NCI-H446 treated with DMSO at 0.1 percent for 48 hours (cell line): Measurements from ENCODE around the gene MAML3.

Source experiments
- DNase-seq: peaks from one replicate; lab custom pipeline; 2025; lab: John Stamatoyannopoulos, UW

Gene MAML3

DNA sequence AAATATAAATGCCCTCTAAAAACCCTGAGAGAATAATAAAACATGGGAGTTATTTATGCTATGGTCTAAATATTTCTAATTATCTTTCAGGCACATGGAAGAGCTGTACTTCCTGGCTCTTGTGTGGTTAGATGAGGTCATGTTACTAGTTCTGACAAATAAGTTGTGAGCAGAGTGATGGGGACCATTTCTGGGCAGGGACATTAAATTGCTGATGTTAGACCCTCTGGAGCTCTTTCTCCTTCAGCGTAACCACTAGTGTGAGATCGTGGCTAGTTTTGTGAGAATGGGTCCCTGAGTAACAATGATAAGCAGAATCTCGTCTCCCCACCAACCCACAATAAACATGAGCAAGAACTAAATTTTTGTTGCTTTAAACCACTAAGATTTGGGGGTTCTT, 108.0 kb downstream of the MAML3 start:
- DNase-seq, result no peak

DNA sequence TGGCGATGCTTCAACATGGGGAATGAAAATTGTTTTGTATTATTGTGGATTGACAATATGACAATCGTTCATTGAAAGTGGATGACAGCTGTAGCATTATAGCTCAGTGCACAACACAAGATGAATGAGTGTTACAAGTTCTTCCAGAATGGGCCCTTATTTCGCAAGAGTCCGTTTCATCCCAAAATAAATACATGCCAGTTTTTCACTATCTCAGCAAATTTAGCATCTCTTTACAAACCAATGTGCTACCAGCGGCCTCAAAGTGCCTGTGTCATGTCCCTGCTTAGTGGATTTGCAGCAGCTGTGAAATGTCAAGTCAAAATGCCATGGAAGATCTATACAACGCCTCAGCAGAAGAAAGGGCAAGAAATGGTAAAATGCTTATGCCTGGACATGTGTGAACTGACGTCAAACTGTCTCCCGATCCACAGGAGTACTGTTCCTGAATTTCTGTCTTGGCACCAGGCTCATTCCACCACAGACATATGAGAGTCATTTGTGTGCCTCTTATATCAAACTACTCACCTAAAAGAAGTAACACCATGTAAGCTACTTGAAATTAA, 109.6 kb downstream of the MAML3 start:
- DNase-seq, result peak; percentile 39

DNA sequence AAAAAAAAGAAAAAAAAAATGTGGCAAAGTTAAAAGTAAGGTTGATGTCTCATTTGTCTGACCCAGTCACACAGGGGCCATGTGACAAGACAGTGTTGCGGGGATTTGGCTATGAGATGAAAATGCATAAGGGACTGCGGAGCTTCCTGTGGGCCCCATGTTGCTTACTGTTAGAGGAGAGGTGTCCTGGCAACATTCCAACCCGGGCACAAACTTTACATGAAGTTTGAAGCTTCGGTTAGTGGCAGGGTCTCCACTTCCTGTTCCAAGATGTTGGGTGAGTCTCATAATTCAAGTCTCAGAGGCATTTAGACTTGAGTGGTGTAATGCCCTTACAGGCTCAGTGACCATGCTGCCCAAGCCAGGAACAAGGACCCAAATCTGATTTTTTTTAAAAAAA, 111.3 kb downstream of the MAML3 start:
- no peak for DNase-seq

DNA sequence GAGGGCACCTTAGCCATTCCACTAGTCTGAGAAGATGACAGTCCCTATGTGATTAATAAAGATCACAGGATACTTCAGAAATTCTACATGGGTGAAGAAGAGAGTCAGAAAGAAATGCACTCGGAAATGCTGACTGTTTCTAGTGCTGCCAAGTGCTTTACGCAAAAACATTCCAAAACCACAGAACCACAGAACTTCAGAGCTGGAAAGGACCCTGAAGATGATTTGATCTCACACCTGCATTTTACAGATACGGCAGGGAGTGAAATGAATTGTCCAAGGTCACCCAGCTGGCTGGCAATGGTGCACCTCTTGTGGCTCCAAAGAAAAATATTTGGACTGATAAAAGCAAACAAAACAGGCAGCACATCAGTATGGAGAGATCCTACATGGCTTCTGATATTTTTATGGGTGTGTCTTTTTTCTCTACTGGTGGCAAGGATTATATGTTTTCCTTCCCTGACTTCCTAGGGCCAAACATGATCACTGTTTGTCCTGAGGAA, 115.9 kb downstream of the MAML3 start:
- no peak for DNase-seq

DNA sequence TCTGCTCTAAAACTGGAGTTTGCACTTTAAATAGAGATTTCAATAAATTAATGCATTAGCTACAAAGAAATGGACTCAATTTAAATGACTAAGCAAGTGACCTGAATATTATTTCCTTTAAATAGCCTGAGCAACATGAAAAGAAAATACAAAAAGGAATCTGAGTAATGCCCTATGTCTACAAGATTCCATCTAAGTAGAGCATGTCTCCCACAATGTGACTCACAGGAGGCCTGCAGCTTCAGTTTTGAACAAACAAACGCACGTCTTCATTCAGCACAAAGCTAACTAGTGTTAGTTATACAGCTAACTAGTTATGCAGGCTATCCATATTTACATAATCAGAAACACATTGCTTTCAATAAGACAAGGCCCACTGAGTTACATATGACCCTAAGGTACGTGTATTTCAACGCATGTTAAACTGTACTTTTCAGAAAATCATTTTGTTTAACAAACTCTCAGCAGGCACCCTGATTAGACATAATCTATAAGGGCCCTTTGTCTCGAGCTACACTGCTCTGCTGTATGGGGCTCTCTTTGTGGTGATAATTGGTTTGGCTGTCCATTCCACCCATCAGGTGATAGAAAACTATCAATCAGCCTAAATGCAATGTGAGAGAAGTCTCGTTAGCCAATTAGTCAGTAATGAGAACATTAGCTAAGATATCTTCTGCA, 116.5 kb downstream of the MAML3 start:
- DNase-seq, result no peak

DNA sequence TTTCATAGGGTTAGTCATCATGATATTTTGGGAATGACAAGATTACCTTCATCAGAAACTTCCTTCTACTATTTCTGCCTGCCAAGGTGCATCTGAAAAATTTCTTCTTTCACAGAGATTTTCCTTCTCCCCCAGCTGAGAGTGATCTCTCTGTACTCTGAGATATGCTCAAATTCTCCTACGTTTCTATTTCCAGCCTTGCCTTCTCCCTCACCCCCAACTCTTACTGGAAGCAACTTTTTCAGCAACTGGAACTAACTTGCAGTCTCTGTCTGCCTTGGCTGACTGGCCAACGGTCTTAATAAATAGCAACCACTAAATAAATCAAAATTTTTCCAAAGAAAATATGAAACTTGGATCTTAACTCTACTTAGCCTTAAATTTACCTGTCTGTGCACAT, 122.3 kb downstream of the MAML3 start:
- no peak for DNase-seq

DNA sequence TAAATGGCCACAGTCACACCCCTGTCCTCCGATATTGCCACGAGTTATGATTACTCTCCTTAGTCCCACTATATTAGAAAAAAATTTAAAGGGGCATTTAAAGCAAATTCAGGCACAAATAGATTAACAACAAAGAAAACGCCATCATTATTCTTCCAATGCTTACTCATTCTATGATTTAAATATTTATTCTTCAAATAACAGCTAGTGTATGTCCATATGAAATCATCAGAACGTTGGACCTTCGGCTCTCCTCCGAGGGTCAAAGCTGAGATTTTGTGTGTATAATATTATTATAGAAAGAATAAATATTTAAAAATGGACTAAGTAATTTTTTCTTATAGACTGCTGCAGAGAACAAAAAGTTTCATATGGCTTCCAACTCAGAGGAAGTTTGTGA, 122.9 kb downstream of the MAML3 start:
- no peak for DNase-seq

DNA sequence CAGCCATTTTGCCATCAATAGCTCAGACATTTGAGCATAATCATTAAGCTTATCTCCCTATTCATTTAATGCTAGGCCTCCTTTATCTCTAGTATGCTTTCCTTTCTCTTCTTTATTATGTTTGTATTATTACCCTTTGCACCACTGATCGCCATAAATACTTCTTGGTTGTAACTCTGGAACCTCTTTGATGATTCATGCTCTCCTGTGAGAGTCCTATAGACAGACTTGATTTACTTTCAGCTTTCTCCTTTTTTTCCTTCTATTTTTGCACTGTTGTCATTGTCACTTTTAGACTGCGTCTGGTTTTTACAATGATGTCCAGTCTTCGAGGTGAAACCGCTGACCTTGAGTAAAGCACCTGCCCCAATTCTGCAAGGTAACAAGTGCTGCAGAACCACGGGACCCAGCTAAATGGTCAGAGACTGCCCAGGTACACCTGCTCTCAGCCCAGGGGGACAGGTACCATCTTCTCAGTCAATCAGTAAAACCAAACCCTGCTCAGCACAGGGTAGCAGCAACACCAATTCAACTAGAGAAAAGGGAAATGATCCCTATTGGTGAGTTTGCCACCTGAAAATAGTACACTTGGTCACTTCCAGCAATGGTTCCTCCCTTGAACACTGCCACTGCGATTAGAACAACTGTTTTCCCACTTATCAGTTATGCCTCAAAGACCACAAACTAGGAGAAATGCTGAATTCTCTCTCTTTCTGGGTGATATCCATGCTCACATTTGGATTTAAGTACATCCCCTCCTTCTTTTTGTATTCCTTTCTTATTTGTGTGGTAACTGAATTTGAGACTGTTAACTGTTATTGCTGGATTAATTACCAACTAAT, 125.1 kb downstream of the MAML3 start:
- DNase-seq, result no peak

DNA sequence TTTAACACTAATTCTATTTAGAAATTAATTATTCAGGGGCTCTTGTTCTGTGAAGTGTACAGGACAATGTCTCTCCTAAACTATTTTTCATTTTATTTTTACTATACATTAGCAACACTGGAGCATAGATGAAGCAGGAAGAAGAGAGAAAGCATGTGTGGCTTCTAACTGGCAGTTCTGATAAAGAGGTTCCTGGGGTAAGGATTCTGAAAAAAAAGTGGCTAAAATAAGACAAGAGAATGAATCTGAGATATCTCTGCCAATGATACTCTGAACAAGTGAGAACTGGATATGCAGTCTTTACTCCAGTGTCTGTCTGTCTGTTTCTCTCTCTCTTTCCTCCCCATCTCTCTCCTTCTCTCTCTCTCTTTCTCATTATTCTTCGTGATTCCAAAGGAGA, 125.9 kb downstream of the MAML3 start:
- no peak for DNase-seq

DNA sequence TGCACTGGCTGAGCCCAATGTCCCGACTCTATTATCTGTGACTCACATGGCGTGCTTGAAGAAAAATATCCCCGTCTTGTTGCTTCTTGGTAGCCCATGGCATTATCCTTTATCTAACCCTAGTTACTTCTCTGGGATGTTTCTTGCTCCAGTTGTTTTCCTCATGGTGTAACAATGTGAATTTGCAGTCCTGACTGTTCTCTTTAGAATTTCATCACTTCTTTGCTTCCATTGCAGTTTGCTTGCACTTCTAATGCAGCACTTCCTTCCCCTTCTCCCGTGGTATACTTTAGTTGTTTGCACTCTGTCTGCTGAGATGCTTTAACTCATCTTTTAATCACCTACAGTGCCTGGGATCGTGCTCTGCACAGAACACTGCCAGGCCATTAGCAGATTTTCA, 126.9 kb downstream of the MAML3 start:
- no peak for DNase-seq

DNA sequence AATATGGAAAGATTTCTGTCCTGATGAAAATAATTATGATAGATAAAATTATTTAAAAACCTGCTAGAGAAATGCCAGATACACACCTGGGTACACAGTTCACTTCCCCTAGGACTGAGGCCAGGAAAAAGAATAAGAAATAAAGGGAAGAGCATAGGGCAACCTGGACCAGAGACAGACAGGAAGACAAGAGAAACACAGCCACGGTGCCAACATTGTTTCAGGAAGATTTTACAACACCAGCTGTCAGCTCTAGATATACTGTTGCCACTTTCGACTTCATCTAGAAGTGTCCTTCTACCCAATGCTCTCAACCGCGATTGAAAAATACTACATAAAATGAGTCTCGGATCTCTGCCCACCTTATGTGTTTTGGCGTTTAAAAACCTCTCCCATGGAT, 128.5 kb downstream of the MAML3 start:
- DNase-seq, result no peak

DNA sequence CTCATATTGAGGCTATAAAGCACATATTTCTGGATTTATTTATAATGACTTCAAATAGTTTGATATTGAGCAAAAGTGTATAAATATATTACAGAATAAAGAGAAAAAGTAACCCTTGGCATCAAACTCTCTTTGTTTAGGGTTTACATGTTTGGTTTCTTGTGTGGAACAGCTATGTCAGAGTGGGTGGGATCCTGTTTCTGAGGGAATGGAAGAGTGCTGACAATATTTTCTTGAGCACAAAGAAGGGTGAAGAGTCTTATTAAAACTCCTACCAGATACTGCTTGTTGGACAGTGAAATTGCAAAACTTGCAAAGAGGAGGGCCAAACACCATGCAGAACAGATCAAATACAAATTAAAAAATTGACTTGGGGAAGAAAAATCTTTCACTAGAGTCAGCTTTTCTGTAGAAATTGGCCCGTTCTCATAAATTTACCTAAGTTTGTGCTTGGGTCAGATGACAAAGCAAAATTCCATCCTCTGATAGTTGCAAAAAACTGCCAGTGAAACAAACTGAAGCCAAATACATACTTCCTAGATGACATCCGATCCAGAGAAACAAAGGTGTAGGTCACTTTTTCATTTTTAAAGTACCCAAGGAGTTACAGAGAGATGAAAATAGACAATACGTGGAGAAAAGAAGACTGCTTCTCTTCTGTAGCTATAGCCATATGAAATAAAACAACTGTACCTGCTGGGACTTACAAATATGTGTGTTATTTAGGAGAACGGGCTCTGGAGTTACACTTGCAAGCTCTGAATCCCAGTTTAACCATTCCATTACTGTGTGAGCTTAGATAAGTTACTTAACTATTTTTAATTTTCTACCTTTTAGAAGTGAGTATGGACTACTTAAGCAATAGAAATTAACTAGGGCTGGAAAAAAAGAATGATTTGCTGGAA, 133.3 kb downstream of the MAML3 start:
- no peak for DNase-seq

DNA sequence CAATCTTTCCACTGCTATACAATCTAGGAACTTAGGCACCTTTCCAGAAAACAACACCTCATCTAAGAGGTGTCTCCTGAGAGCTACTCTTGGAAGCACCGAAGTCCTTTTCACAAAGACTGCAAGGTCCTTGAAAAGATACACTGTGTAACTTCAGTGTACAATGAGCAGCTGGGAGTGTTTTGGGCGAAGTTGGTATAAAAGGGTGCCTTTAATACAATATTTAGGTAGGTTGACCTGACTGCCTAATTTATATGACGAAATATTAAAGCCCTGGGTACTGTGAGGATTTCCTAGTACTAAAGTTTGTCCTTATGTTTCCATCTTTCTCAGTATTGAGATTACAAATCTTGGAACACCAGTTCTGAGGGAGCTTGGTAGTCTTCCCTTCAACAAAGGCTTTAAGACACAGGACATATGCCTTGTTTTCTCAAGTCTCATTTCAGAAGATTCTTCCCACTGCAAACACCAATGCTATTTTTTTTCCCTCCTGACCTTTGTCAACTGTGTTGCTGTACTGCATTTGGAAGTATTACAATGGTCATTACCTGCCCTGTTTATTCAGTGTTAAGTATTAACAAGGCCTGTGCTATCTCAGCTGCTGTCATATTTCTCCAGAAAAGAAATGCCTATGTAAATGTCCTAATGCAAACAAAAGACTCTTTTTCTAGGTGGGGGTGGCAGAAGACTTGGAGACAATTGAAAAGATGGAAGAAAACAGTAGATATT, 134.2 kb downstream of the MAML3 start:
- no peak for DNase-seq

DNA sequence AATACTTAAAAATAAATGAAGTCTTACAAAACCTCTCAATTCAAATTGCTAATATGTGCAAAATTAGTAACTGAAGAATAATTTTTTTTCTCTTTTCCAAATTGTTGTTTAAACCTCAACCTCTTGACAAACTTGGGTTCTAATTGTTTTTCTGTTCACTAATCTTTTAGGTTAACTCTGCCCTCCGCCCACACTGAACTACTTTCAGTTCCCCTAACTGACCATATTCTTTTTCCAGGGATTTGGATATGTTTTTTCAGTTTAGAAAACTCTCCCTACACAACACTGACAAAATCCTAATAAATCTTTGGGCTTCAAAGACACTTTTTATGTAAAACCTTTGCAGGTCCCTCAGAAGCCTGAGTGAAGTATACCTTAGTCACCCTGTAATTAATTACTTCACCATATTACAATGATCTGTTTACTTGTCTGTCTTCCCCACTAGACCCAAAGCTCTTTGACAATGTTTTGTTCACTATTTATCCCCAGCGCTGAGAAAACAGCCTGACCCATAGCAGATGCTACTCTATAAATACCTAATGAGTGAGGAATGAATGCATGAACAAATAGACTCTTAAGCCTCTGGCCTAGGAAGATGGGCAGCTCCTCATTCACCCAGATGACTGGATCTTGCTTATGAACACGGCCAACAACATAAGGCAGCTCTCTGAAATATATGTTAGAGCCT, 134.9 kb downstream of the MAML3 start:
- DNase-seq, result peak; percentile 86

DNA sequence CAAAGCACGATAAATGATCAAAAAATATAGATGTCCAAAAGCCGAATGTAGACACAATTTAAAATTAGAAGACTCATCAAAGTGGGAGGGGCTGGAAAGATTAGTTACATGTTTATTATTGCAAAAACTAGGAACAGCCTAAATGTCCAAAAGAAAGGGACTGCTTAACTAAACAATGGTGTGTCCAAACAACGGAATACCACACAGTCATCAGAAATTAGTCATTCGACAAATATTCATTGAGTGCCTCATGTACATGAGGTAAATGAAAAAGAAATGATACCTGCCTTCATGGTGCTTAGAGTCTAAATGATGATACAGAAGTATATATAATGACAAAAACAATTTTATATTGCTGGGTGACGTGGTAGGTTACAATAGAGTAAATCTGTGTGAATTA, 139.7 kb downstream of the MAML3 start:
- no peak for DNase-seq

DNA sequence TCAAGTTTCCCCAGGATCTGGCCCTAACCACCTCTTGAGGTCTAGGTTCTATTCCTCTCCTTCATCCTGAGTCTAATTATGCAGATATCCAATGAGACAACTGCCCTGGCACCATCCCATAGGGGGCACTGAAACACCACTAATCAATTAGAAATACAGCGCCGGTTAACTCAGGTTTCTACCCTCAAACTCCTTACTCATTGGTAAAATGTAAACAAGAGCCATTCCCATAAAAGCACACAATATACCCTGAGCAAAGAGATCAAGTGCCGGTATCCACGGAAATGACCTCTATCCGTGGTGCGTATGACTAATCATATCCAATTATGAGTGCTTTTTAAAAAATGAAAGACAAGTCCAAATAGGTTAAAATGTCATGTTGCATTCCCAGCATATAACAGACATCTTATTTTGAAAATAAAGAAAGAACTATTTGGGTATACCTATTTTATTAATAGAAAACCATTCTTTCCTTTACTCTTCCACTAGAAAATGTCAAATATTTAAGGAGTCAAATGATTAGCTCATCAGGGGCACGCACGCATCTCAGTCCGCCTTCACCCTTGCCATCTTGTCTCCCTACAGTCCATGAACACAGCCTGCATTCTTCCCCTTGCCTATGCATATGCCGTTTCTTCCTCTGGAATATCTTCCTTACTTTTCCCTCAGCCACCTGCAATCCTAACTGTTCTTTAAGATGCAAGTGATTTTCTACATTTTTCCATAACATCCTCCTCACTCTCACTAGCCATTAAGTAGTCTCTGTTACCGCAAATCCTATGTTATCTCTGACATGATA, 141.1 kb downstream of the MAML3 start:
- peak; percentile 65 for DNase-seq

DNA sequence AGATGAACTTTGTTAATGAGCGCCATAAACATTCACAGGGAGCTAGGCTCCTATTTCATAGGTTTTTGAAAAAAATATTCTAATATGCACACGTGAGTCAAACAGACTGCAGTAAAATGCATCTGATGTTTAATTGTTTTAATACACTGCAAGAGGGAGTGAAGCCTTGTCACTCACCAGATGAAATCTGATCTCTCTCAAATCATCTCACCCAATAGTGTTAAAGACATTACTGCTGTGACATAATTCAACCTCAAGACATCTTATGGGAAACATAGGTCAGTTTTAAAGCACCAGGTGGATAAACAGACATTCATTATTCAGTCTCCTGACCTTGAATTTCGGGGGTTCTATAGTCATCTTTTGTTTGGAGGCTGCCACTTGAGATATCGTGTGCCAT, 148.3 kb downstream of the MAML3 start:
- DNase-seq, result peak; percentile 72

DNA sequence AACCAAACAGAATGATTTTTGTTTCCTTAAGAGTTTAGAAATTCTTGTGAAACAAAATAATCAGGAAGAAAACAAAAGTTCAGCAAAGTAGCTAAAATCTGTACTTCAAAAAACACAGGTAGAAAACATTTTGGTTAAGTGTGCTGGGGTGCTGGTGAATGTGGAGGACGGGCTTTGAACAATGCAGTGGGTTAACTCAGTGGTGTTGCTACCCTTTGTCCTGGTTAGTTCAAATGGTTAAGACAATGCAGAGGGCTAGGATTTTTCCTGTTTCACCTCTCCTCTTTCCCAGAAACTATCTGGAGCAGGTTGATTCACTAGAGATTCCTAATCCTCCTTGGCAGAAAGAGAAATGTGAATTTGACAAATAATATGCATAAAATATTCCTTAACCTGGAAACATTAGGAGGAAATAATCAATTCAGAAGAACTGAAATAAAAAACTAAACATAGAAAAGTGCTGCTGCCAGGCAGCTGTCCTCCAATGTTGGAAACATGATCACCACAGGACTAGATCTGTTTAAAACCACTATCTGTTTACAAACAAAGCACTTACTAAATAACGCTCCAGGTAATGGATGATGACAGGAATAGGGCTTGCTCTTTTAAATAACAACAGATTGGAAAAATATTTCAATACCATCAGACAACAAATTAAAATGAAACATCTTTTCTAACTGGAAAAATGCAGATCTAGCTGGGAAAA, 148.9 kb downstream of the MAML3 start:
- DNase-seq, result no peak

DNA sequence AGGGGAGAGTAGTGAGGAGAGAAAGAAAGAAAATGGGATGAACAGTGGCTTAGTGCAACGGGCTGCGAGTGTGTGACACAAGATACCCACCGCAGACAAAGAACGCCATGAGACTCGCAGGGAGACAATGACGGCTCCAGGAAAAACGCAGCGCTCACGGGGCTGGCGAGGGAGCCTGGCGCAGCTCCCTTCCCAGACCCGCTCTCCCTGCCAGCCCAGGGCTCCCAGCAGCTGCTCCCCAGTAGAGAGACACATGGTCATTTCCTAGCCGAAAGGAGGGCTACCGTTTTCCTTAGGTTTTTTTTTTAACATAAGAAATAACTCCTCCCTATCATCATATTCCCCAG, 149.5 kb downstream of the MAML3 start:
- peak; percentile 89 for DNase-seq
